Neural cell (in vitro differentiated cells): ENCODE data around the gene PEX7. TPM values are rescaled to one million over a fixed set of nuclear protein-coding genes. Genes with fewer than 3 reads are reported as not detected.

Experiments used
- H2AFZ ChIP-seq: fragments of 200-600, 300-800 bp; sonication (generic), shearing (Covaris generic); 2 replicates; pipeline ENCODE4 v1.6.0; 2014; ENCODE audit warnings: low read depth, mild to moderate bottlenecking, antibody characterized with exemption, low read length, moderate library complexity
- H3F3A ChIP-seq: fragments of 200-600 bp; shearing (Covaris generic); 2 replicates; pipeline ENCODE4 v1.6.1; 2016; ENCODE audit warnings: mild to moderate bottlenecking, moderate library complexity, mixed read lengths, antibody characterized with exemption, low read length; ENCODE audit not compliant: insufficient read depth, poor library complexity, severe bottlenecking
- H3K27ac ChIP-seq: fragments of 200-600, 300-800 bp; sonication (generic), shearing (Covaris generic); 2 replicates; pipeline ENCODE4 v1.5.1; 2014; ENCODE audit warnings: mild to moderate bottlenecking, low read length, moderate library complexity
- H3K27me3 ChIP-seq: fragments of 300-800, 200-600 bp; sonication (generic), shearing (Covaris generic); 2 replicates; pipeline ENCODE4 v1.6.0; 2014; ENCODE audit warnings: mild to moderate bottlenecking, low read depth, low read length, moderate library complexity; ENCODE audit not compliant: insufficient read depth
- H3K36me3 ChIP-seq: fragments of 300-800, 200-600 bp; sonication (generic), shearing (Covaris generic); 2 replicates; pipeline ENCODE4 v1.5.1; 2014; ENCODE audit warnings: mild to moderate bottlenecking, antibody characterized with exemption, low read length, moderate library complexity; ENCODE audit not compliant: insufficient read depth
- H3K4me2 ChIP-seq: fragments of 300-800, 200-600 bp; sonication (generic), shearing (Covaris generic); 2 replicates; pipeline ENCODE4 v1.6.0; 2014; ENCODE audit warnings: mild to moderate bottlenecking, low read length
- H3K4me3 ChIP-seq: fragments of 300-800, 200-600 bp; sonication (generic), shearing (Covaris generic); 2 replicates; pipeline ENCODE4 v1.5.1; 2014; ENCODE audit warnings: mild to moderate bottlenecking, low read length, moderate library complexity
- H3K79me2 ChIP-seq: fragments of 200-600 bp; shearing (Covaris generic); replicated peaks from 2 replicates; pipeline ENCODE4 v1.6.0; 2014; ENCODE audit warnings: mild to moderate bottlenecking, low read length, moderate library complexity; ENCODE audit not compliant: insufficient read depth
- H3K9ac ChIP-seq: fragments of 300-800, 200-600 bp; sonication (generic), shearing (Covaris generic); 2 replicates; pipeline ENCODE4 v1.6.1; 2016; ENCODE audit warnings: mild to moderate bottlenecking, low read length, mixed read lengths
- H3K9me2 ChIP-seq: fragments of 200-600 bp; shearing (Covaris generic); 2 replicates; pipeline ENCODE4 v1.6.1; 2016; ENCODE audit warnings: mild to moderate bottlenecking, low read length, mixed read lengths; ENCODE audit not compliant: insufficient read depth
- H3K9me3 ChIP-seq: fragments of 200-600, 300-800 bp; sonication (generic), shearing (Covaris generic); 2 replicates; pipeline ENCODE4 v1.6.1; 2016; ENCODE audit warnings: mild to moderate bottlenecking, mixed run types, low read length, moderate library complexity, mixed read lengths
- H4K20me1 ChIP-seq: fragments of 200-600 bp; shearing (Covaris generic); 2 replicates; pipeline ENCODE4 v1.6.1; 2016; ENCODE audit warnings: mild to moderate bottlenecking, mixed run types; ENCODE audit not compliant: insufficient read depth
- CTCF ChIP-seq: fragments of 450-650 bp; IDR thresholded peaks from 2 replicates; pipeline ENCODE4 v1.5.1; 2014; ENCODE audit warnings: antibody characterized with exemption, mild to moderate bottlenecking, moderate library complexity; ENCODE audit not compliant: poor library complexity, severe bottlenecking
- EP300 ChIP-seq: fragments of 450-650 bp; conservative IDR thresholded peaks from 2 replicates; pipeline ENCODE4 v1.6.1; 2014; ENCODE audit warnings: antibody characterized with exemption, mild to moderate bottlenecking, moderate library complexity; ENCODE audit not compliant: poor library complexity, severe bottlenecking
- EZH2 ChIP-seq: fragments of 200-600, 300-800 bp; shearing (Covaris generic), sonication (generic); IDR thresholded peaks from 2 replicates; pipeline ENCODE4 v1.6.1; 2014; ENCODE audit warnings: antibody characterized with exemption, low read length, borderline replicate concordance, mild to moderate bottlenecking; ENCODE audit not compliant: insufficient read depth, poor library complexity, severe bottlenecking
- MXI1 ChIP-seq: fragments of 450-650 bp; conservative IDR thresholded peaks from 2 replicates; pipeline ENCODE4 v1.6.1; 2014; ENCODE audit warnings: antibody characterized with exemption, mild to moderate bottlenecking; ENCODE audit not compliant: poor library complexity, severe bottlenecking
- POLR2AphosphoS5 ChIP-seq: IDR thresholded peaks from 2 replicates; pipeline ENCODE4 v1.6.1; 2012
- RAD21 ChIP-seq: fragments of 450-650 bp; conservative IDR thresholded peaks from 2 replicates; pipeline ENCODE4 v1.6.1; 2014; ENCODE audit warnings: antibody characterized with exemption, mild to moderate bottlenecking, moderate library complexity
- REST ChIP-seq: IDR thresholded peaks from 2 replicates; pipeline ENCODE4 v1.6.1; 2012; ENCODE audit warnings: borderline replicate concordance
- SMC3 ChIP-seq: fragments of 450-650 bp; conservative IDR thresholded peaks from 2 replicates; pipeline ENCODE4 v1.6.1; 2014; ENCODE audit warnings: antibody characterized with exemption, mild to moderate bottlenecking, moderate library complexity; ENCODE audit not compliant: poor library complexity
- TAF1 ChIP-seq: IDR thresholded peaks from 2 replicates; pipeline ENCODE4 v1.6.1; 2012; ENCODE audit warnings: low read depth
- polyA plus RNA-seq: library from polyadenylated mRNA; depleted of rRNA; stranded (reverse); fragments of >200 nt; gene quantifications from 2 replicates; pipeline ENCODE4 v1.2.3, GENCODE V29; 2014

The PEX7 gene
- polyA plus RNA-seq, 1 donor from 2014 or later, result 10.8 TPM

GRCh38 chr6:136780972-136781371 is 41.4 kb upstream of the PEX7 start:
- Histone ChIP-seq H3K36me3 (no peaks in the 10 kb centered on the region), H3K9ac (no peak overlapping the region), H3K9me2 (no peaks in the 10 kb centered on the region), H2AFZ (no peak overlapping the region), H3K4me2 (no peak overlapping the region), H3F3A (no peaks in the 10 kb centered on the region), H3K9me3 (no peaks in the 10 kb centered on the region), H3K27me3 (no peaks in the 10 kb centered on the region), H3K4me3 (no peak overlapping the region), H3K79me2 (no peaks in the 10 kb centered on the region), H4K20me1 (no peaks in the 10 kb centered on the region), H3K27ac (no peak overlapping the region)
- TF ChIP-seq EZH2 (no peak), SMC3 (no peak), MXI1 (no peak), CTCF (no peak), POLR2AphosphoS5 (no peak), EP300 (no peak), TAF1 (no peak), REST (no peak), RAD21 (no peak)

GRCh38 chr6:136782021-136782770 is 40.2 kb upstream of the PEX7 start:
- no peaks in the 10 kb centered on the region for H3K9me2 ChIP-seq
- H3K4me3 ChIP-seq, result no peak overlapping the region
- no peaks in the 10 kb centered on the region for H3K79me2 ChIP-seq
- TF ChIP-seq POLR2AphosphoS5 (no peak), EZH2 (no peak), RAD21 (no peak), CTCF (no peak), REST (no peak), MXI1 (no peak), EP300 (no peak), SMC3 (no peak), TAF1 (no peak)
- no peak overlapping the region for H2AFZ ChIP-seq
- H3F3A ChIP-seq, result no peaks in the 10 kb centered on the region
- H3K9ac ChIP-seq, result no peak overlapping the region
- no peaks in the 10 kb centered on the region for H3K27me3 ChIP-seq
- no peaks in the 10 kb centered on the region for H3K9me3 ChIP-seq
- no peak overlapping the region for H3K27ac ChIP-seq
- no peaks in the 10 kb centered on the region for H3K36me3 ChIP-seq
- no peaks in the 10 kb centered on the region for H4K20me1 ChIP-seq
- no peak overlapping the region for H3K4me2 ChIP-seq
